ENCODE measurements around the gene SGSM2.

Gene SGSM2

DNA sequence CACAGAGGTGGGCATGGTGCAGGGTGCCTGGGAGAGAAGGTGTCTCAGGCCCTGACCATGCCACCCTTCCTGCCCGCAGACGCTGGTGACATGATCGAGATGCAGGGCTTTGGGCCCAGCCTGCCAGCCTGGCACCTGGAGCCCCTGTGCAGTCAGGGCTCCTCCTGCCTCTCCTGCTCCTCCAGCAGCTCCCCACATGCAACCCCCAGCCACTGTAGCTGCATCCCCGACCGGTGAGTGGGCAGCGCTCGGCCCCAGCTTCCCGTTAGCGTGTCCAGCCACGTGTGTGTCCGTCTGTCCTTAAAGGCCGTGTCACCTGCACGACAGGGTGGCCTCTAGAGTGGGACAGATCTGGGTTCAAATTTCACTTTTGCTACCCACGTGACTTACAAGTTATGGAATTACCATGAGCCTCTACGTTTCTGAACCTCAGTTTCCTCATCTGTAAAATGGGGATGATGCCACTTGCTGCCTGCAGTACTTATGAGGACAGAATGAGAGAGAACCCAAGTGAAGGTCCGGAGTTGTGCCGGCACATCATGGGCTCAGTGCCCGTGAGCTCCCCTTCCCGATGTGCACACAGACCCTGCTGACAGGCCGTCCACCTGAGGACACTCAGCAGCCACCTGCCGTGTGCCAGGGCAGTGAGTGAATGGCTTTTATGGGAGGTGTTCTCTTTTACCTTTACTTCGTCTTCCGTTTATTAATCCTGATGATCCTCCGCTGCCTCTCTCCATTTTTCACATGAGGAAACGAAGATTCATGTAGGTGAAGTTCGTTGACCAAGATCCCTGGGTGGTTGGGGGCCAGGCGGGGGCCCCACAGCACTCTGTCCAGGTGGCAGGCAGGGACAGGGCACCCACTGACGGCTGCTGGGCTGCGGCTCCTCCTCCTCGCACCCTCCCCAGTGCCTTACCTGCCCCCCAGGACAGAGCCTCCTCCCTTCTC, 34.2 kb downstream of the SGSM2 start:
- no peaks in the 10 kb centered on the region for H3K4me1 ChIP-seq (ENCODE audit: low read length)
- H3K9me3 ChIP-seq (replicated peaks; ENCODE audit: insufficient read depth, low read length), result no peaks in the 10 kb centered on the region
- no peak overlapping the region for H2AFZ ChIP-seq (ENCODE audit: low read length)
- no peak for DNase-seq
- no peaks in the 10 kb centered on the region for H3K79me2 ChIP-seq (ENCODE audit: low read length)
- H3K4me2 ChIP-seq (ENCODE audit: low read depth, low read length), result no peak overlapping the region
- H3K9me2 ChIP-seq (replicated peaks; ENCODE audit: insufficient read depth, low read length), result no peaks in the 10 kb centered on the region
- H3K27me3 ChIP-seq (replicated peaks; ENCODE audit: insufficient read depth, low read length), result no peaks in the 10 kb centered on the region
- H3K36me3 ChIP-seq (replicated peaks; ENCODE audit: insufficient read depth, low read length), result no peaks in the 10 kb centered on the region
- no peaks in the 10 kb centered on the region for H4K20me1 ChIP-seq (ENCODE audit: insufficient read depth, low read length)
- H3K9ac ChIP-seq (ENCODE audit: low read length), result no peak overlapping the region
- TF ChIP-seq, protein P1, sequence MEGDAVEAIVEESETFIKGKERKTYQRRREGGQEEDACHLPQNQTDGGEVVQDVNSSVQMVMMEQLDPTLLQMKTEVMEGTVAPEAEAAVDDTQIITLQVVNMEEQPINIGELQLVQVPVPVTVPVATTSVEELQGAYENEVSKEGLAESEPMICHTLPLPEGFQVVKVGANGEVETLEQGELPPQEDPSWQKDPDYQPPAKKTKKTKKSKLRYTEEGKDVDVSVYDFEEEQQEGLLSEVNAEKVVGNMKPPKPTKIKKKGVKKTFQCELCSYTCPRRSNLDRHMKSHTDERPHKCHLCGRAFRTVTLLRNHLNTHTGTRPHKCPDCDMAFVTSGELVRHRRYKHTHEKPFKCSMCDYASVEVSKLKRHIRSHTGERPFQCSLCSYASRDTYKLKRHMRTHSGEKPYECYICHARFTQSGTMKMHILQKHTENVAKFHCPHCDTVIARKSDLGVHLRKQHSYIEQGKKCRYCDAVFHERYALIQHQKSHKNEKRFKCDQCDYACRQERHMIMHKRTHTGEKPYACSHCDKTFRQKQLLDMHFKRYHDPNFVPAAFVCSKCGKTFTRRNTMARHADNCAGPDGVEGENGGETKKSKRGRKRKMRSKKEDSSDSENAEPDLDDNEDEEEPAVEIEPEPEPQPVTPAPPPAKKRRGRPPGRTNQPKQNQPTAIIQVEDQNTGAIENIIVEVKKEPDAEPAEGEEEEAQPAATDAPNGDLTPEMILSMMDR (IDR thresholded peaks at IDR 0.05; ENCODE audit: low read length), result no peak
- TF ChIP-seq EZH2phosphoT487 (IDR thresholded peaks at IDR 0.05; ENCODE audit: low read length), result no peak
- no peak for TF ChIP-seq EZH2 (optimal IDR thresholded peaks at IDR 0.05; ENCODE audit: low read depth, low read length)
- H3K4me3 ChIP-seq (ENCODE audit: low read length), result no peak overlapping the region
- H3K27ac ChIP-seq (ENCODE audit: low read length), result no peak overlapping the region
- no peaks in the 10 kb centered on the region for H3F3A ChIP-seq (ENCODE audit: insufficient read depth, low read length)

DNA sequence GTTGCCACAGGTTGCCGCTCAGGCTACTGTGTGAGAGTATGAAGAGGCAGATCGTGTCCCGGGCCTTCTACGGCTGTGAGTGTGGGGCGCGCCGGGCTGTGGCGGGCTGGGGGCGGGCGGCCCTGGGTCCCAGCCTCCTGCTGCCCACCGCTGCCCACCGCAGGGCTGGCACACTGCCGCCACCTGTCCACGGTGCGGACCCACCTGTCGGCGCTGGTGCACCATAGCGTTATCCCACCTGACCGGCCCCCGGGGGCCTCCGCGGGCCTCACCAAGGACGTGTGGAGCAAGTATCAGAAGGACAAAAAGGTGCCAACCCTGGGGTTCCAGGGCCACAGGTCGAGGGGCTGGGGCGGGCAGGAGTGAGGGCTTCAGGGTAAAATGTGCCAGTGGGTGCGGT, 34.9 kb downstream of the SGSM2 start:
- H2AFZ ChIP-seq (ENCODE audit: low read length), result no peak overlapping the region
- H3K4me3 ChIP-seq (ENCODE audit: low read length), result no peak overlapping the region
- no peaks in the 10 kb centered on the region for H3K9me2 ChIP-seq (replicated peaks; ENCODE audit: insufficient read depth, low read length)
- H3K9me3 ChIP-seq (replicated peaks; ENCODE audit: insufficient read depth, low read length), result no peaks in the 10 kb centered on the region
- H4K20me1 ChIP-seq (ENCODE audit: insufficient read depth, low read length), result no peaks in the 10 kb centered on the region
- no peaks in the 10 kb centered on the region for H3F3A ChIP-seq (ENCODE audit: insufficient read depth, low read length)
- no peak for DNase-seq
- H3K79me2 ChIP-seq (ENCODE audit: low read length), result no peaks in the 10 kb centered on the region
- no peak overlapping the region for H3K9ac ChIP-seq (ENCODE audit: low read length)
- H3K27ac ChIP-seq (ENCODE audit: low read length), result no peak overlapping the region
- H3K4me2 ChIP-seq (ENCODE audit: low read depth, low read length), result no peak overlapping the region
- no peaks in the 10 kb centered on the region for H3K4me1 ChIP-seq (ENCODE audit: low read length)
- TF ChIP-seq, protein P1 (IDR thresholded peaks at IDR 0.05; ENCODE audit: low read length), result no peak
- no peak for TF ChIP-seq EZH2 (optimal IDR thresholded peaks at IDR 0.05; ENCODE audit: low read depth, low read length)
- TF ChIP-seq EZH2phosphoT487 (IDR thresholded peaks at IDR 0.05; ENCODE audit: low read length), result no peak
- H3K36me3 ChIP-seq (replicated peaks; ENCODE audit: insufficient read depth, low read length), result no peaks in the 10 kb centered on the region
- no peaks in the 10 kb centered on the region for H3K27me3 ChIP-seq (replicated peaks; ENCODE audit: insufficient read depth, low read length)

DNA sequence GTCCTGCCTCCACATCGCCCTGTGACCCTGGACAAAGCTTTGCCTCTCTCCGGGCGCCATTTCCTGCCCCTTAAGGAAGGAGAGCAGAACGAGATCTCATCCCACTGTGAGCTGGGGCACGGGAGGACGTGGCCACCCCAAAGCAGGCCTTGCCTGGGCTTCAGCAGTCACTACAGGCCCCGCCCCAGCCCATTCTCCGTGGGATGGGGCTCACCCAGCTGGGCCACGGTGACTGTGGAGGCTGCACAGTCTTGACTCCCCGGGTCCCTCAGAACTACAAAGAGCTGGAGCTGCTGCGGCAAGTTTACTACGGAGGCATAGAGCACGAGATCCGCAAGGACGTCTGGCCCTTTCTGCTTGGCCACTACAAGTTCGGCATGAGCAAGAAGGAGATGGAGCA, 35.4 kb downstream of the SGSM2 start:
- Histone ChIP-seq H4K20me1 (ENCODE audit: insufficient read depth, low read length) (no peaks in the 10 kb centered on the region), H3K4me3 (ENCODE audit: low read length) (no peak overlapping the region), H3K9ac (ENCODE audit: low read length) (no peak overlapping the region), H3K4me2 (ENCODE audit: low read depth, low read length) (no peak overlapping the region), H3F3A (ENCODE audit: insufficient read depth, low read length) (no peaks in the 10 kb centered on the region), H3K36me3 (replicated peaks; ENCODE audit: insufficient read depth, low read length) (no peaks in the 10 kb centered on the region), H3K79me2 (ENCODE audit: low read length) (no peaks in the 10 kb centered on the region), H3K4me1 (ENCODE audit: low read length) (no peaks in the 10 kb centered on the region), H3K27ac (ENCODE audit: low read length) (no peak overlapping the region), H3K9me3 (replicated peaks; ENCODE audit: insufficient read depth, low read length) (no peaks in the 10 kb centered on the region), H2AFZ (ENCODE audit: low read length) (no peak overlapping the region), H3K27me3 (replicated peaks; ENCODE audit: insufficient read depth, low read length) (no peaks in the 10 kb centered on the region), H3K9me2 (replicated peaks; ENCODE audit: insufficient read depth, low read length) (no peaks in the 10 kb centered on the region)
- TF ChIP-seq, protein P1 (IDR thresholded peaks at IDR 0.05; ENCODE audit: low read length), result no peak
- TF ChIP-seq EZH2 (optimal IDR thresholded peaks at IDR 0.05; ENCODE audit: low read depth, low read length), result no peak
- no peak for TF ChIP-seq EZH2phosphoT487 (IDR thresholded peaks at IDR 0.05; ENCODE audit: low read length)
- DNase-seq, result no peak
